Subcutaneous preadipocyte (primary cell): Measurements from ENCODE around the gene PIK3C3. TPM values are rescaled to one million over a fixed set of nuclear protein-coding genes. Genes with fewer than 3 reads are reported as not detected.

Experiments
- total RNA-seq: library from RNA; depleted of rRNA; stranded (reverse); fragments of >200 nt; gene quantifications from 2 replicates; pipeline ENCODE4 v1.2.3, GENCODE V29; 2012

PIK3C3 gene
- 38.1 and 39.7 TPM in 2 replicates for total RNA-seq

GRCh38 chr18:41954827-41955613 lies at the start of gene PIK3C3:
Gene PIK3C3, plus strand, starts transcription at chr18:41955234. Its CDS starts 58 bp downstream, at chr18:41955292.

